HG02642 (cell line): ENCODE measurements around the gene PSME2.
"Not testable (repeated sequence)": the region's sequence is repeated elsewhere in the genome, so short reads cannot be mapped to it uniquely, and the experiment has no call there.

ENCODE experiments used
- ATAC-seq: cut with Tn5 transposase; IDR thresholded peaks from one replicate; pipeline ENCODE4 v1.9.1; 2021; ENCODE audit warnings: mild to moderate bottlenecking; ENCODE audit not compliant: unreplicated experiment, poor library complexity

PSME2 gene

DNA sequence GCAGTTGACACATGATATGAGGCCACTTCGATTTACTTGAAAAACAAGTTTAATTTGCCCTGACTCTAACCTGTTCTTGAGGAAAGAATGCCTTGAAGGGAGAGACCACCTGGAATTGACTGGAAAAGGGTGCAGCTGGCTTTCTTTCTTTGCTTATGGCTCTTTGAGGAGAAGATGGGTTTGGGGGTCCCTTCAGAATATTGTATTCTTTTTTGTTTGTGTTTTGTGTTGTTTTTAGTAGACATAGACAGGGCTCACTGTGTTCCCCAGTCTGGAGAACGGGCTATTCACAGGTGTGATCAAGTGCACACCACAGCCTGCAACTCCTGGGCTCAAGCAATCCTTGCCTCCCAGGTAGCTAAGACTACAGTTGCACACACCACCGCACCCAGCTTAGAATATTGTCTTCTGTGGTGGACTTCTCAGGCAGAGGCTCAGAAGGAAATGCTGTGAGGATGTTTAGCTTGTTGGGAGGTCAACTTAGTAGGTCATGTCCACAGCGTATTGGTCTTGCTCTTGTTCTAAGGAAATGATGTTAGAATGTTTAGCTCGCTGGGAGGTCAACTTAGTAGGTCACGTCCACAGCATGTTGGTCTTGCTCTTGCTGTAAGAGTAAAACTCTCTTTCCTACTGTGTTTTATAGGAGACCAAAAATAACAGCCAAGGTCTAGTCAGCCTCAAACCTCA, 30.1 kb downstream of the PSME2 start:
- no peak for ATAC-seq

DNA sequence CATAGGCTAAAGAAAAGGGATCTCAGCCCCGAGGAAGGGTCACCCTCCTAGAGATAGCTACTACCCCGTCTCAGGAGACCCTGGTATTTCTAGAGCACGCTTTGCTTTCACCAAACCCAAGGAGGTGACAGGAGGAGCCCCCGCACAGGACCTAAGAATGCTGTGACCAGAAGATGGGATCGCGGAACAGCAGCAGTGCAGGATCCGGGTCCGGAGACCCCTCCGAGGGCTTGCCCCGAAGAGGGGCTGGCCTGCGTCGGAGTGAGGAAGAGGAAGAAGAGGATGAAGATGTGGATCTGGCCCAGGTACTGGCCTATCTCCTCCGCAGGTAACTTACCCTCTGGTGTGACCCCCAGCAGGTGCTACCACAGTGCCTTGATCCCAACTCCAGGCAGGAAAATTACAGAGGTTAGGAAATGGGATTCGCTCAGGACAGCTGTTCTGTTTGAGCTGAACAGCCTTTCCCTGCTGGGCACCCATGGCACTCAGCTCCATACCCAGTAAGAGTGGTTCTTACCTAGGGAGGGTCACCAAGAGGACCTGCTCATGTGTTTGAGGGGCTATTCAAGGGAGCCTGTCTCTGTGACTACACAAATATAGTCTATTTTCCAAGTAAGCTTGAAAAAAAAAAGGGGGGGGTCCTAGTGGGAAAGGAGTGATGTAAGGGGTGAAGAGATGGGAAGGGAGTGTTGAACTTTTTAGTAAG, 30.8 kb downstream of the PSME2 start:
- ATAC-seq = no peak

DNA sequence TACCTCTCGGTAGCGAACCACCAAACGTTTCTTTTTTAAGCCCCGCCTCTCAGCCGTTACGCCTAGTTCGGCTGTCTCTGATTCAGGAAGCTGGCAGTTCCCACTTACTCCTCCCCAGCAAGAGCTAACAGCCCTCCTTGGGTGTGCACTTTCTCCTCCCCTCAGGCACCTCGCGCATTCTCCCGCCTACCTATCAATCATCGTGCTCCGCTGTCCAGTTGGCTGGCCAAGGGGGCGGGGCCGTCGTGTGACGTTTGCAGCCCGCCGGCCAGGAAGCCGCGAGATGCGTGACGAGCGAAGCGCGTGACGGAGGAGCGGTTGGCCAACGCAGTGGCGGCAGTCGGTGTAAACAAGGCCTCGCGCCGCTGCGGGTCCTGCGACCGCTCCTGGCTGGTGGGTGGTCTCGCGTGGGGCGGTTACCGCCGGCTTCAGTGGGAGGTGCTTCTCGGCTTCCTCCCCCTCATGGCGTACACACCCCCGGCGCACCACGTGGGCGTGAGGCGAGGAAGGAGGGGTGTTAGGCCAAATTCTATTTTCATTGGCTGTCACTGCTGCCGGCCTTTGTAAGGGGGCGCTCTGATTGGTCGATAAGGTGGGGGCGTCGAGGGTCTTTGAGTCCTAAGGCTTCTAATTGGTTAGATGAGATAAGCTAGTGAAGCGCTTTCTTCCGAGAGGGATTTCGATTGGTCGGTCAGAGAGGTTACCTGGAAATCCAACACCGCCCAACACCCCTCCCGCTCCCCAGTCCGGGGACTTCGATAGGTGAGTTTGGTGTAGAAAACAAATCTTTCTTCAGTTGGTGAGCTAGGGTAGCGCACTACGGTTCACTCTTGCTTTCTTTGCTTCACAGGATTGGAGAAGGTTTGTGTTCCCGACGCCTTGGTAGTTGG, 31.6 kb downstream of the PSME2 start, which contains the start of the genes DCAF11 and NRL:
TSS of gene DCAF11 (plus strand) at position 246 of the 890 bp plus-strand sequence. CDS start 818 bp downstream, outside the sequence.
TSS of gene NRL (minus strand) at position 418 of the 890 bp plus-strand sequence. CDS start 32,101 bp downstream, outside the sequence.
- peak; percentile 86 for ATAC-seq

DNA sequence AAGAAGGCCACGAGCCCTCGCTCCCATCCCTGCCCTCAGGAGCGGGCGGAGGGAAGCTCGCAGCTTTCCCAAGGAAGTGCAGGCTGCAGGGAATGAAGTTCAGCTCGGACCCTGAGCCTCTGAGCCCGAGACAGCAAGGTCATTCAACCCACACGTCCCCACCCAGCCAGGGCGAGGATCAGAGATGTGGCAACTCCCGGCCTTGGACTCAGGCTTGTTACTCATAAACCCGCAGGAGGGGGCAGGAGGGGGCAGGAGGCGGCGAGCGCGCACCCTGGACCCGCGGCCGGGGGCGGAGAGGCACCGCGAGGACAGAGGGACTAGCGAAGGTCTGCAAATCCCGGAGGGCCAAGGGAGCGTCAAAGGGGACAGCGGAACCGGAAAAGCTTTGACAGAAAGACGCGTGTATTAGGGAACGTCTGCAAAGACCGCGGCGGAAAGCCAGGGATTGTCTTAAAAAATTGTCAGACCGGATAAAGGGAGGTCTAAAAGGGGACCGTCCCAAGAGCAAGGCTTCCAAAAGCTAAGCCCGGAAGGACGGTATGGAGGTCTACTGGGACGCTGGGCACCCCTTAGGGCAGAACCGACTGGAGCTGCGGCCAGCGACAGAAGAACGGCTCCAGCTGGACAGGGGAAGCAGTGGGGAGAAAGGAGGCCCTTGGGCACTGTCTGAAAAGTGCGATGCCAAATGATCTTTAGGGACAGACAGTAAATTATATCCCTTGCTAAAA, 32.4 kb downstream of the PSME2 start:
- ATAC-seq = peak; percentile 29

DNA sequence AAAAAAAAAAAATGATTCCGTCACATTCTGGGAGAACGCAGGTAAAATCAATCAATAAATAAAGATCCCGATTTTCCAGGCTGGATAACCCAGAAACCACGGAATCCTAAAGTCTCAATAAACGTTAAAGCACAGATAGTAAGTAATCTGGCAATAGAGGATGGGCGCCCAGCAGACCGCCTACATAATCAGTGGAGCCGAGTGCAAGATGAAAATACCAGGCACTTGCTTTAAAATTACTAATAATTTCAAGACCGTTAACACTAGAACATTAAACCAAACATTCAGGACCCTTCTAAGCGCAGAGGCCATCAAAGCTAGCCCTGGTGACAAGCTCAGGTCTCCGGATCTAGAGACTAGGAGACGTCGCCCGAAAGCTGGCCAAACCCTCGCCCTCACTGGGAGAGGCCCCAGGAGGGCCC, 33.0 kb downstream of the PSME2 start:
- ATAC-seq = no peak

DNA sequence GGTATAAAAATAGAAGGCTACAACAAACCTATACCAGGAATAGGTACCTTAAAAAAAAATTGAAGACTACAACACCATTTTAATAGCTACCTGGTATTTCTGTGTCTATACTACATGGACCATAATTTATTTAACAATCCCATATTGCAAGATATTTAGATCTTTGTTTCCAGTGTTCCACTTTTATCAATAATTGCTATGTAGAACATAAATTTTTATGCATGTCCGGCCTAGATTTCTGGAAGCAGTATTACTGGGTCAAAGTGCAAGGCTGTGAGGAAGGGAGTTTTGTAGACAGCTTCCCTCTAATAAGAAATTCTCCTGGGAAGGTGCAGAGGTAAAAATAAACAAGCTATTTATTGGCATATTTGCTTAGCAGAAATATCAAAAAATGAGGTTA, 35.9 kb downstream of the PSME2 start:
- no peak for ATAC-seq

DNA sequence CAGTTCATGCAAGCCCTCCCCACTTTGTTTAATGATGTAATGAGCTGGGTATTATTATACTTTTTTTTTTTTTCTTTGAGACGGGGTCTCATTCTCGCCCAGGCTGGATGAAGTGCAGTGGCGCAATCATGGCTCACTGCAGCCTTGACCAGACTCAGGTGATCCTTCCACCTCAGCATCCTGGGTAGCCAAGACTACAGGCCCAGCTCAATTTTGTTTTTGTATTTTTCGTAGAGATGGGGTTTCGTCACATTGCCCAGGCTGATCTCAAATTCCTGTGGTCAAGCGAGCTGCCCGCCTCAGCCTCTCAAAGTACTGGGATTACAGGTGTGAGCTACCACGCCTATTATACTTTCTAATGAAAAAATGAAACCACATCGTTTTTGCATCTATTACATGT, 36.4 kb downstream of the PSME2 start:
- no peak for ATAC-seq

DNA sequence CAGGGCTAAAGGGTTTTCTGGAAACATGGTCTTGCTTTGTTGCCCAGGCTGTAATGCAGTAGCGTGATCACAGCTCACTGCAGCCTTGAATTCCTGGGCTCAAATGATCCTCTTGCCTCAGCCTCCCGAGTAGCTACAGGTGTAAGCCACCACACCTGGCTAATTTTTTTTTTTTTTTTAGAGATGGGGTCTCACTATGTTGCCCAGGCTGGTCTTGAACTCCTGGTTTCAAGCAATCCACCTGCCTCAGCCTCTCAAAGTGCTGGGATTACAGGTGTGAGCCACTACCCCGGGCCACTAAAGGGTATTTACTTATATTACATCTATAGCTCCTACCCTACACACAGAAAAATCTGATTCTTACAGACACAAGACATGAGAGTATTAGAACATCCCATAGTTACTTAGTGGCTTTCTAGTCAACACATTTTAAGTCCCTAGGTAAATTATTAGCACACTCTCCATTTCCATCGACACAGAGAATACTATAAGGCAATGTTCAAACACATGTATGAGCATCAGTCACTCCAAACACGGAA, 38.0 kb downstream of the PSME2 start:
- peak; percentile 24 for ATAC-seq

DNA sequence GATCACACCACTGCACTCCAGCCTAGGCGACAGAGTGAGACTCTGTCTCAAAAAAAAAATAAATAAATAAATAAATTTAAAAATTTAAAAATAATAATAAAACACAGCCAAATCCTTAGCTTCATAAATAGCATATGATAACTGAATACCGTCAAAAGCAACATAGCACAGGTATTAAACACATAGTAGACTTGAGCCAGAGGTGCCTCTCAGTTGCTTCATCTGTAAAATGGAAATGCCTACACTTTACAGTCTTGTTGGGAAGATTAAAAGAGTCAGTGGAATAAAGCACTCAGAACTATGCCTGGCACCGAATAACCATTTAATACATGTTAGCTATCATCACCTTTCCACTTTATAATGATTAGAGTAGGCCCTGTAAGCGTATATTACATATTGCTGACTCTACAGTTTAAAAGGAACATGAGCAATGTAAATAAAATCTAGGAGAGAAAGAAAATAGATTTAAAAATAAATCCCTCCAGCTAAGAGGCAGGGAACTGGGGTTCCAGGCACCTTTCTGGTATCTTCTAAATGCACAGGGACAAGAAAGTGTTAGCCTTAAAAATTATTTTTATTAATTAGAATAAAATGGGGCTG, 39.6 kb downstream of the PSME2 start:
- no peak for ATAC-seq

DNA sequence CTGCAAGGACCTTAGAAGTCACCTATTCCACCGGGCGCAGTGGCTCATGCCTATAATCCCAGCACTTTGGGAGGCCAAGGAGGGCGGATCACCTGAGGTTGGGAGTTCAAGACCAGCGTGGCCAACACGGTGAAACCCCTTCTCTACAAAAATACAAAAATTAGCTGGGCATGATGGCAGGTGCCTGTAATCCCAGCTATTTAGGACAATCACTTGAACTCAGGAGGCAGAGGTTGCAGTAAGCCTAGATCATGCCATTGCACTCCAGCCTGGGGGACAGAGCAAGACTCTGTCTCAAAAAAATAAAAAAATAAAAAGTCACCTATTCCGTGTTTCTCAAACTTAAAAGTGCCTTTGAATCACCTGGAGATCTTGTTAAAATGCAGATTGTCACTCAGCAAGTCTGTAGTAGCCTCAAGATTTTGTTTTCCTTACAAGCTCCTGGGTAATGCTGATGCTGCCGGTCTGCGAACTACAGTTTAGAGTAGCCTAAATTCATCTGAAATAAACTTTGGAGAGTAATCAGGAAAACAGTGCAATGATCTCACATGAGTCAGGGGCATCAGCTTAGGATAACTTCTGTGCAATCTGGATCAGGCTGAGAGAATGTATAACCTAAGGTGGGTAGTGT, 40.7 kb downstream of the PSME2 start:
- not testable (repeated sequence) for ATAC-seq

DNA sequence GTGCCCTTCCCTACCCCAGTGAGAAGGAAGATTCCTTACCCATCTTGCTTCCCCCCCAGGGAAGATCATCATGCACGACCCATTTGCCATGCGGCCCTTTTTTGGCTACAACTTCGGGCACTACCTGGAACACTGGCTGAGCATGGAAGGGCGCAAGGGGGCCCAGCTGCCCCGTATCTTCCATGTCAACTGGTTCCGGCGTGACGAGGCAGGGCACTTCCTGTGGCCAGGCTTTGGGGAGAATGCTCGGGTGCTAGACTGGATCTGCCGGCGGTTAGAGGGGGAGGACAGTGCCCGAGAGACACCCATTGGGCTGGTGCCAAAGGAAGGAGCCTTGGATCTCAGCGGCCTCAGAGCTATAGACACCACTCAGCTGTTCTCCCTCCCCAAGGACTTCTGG, 43.0 kb downstream of the PSME2 start:
- ATAC-seq = no peak

DNA sequence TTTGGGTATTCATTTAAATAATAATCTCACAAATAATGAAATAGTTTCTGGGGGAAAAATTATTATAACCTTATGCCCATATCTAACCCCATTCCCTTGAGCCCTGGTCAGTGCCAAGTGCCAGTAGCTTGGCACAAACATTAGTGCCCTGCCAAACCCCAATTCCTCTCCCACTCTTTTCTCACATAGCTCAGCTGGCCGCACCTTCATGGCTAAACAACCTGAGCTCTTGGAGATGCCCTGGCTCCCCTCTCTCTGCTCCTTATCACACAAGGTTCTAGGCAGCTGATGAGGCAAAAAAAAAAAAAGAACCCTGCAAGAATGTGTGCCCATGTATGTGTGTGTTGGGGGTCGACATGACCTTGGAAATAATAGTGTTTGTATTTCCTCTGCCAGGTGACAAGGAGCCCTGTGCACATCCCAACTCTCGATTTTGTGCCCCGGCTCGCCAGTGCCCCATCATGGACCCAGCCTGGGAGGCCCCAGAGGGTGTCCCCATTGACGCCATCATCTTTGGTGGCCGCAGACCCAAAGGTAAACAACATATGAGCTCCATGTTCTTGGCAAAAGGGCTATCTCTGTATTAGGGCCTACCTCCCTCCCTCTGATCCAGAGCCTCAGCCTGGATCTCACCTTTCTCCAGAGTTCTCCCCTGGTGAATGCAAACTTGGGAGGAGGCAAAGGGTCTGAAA, 43.9 kb downstream of the PSME2 start:
- no peak for ATAC-seq

DNA sequence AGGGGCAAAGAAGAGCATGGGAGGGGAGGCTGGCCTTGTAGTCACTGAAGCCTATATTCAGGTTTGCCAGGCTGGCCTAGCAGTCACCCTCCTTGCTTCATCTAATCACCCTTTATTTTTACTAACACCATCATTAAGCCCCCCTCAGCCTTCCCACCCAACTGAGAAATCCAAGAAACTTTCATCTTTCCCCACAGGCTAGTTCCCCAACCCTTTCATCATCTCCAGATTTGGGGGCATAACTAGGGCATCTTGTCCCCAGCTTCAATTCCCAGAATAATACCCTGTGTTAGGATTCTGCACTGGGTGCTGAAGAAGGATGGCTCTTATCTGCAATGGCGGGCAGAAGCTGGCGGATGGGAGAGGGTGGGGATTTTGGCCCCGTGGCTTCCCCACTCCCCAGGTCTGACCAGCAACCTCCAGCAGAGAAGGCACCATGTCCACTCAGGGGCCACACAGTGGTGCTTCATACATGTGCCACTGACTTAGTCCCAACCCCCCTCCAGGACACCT, 45.4 kb downstream of the PSME2 start:
- ATAC-seq = no peak

DNA sequence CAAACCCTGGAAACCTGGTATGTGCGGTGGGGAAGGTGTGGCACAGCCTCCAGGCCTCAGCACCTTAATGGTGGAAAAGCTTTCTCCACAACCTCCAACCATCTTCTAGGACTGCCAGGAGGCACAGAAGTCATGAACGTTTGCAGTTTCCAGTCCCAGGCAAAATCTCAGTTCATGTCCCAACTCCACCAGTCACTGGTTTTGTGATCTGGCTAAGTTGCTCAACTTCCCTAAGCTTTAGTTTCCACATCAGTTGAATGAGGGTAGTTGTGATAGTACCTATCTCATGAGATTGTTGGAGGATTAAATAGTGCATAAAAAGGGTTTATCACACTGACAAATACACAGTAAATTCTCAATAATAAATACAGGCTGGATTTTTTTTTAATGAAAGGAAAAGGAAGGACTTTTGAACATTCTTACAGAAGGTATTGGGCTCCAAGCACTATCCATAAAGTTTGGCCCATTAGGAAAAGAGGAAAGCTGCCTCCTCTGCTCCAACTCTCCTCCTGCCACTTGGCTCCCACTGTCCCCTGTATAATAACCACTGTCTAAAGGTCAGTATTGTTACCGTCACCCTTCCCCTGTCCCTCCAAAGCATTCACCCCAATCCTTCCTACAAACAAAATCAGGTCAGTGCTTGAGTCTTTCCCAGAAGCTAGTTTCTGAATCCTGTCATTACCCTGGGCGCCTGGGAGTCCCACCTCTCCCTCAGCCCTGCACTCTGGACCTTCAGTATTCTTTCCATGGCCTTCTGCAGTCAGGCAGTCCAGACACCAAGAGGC, 46.0 kb downstream of the PSME2 start:
- no peak for ATAC-seq

DNA sequence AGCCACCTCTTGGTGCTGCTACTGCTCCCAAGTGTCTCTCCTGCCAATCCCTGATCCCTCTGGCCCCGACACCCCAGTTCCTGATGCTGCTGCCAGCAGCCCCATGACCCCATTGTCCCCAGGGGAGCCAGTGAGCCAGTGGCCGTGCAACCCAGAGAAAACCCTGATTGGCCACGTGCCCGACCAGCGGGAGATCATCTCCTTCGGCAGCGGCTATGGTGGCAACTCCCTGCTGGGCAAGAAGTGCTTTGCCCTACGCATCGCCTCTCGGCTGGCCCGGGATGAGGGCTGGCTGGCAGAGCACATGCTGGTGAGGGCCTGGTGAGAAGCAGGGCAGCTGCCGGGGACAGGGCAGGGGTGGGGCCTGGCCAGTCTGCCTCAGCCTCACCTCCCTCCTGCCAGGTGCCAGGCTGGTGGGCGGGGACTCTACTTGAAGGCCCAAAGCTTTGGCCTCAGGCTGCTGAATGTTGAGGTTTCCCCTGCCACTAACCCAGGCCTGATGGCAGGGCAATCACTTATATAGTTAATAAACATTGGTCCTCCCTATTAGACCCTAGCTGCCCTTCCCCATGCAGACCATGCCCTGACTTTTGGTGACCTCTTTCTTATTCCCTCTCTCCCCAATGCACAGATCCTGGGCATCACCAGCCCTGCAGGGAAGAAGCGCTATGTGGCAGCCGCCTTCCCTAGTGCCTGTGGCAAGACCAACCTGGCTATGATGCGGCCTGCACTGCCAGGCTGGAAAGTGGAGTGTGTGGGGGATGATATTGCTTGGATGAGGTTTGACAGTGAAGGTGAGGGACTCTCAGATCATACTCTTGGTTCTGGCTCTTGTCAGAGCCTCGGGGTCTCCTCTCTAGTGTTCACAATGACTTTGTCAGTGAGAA, 47.2 kb downstream of the PSME2 start:
- ATAC-seq = no peak

DNA sequence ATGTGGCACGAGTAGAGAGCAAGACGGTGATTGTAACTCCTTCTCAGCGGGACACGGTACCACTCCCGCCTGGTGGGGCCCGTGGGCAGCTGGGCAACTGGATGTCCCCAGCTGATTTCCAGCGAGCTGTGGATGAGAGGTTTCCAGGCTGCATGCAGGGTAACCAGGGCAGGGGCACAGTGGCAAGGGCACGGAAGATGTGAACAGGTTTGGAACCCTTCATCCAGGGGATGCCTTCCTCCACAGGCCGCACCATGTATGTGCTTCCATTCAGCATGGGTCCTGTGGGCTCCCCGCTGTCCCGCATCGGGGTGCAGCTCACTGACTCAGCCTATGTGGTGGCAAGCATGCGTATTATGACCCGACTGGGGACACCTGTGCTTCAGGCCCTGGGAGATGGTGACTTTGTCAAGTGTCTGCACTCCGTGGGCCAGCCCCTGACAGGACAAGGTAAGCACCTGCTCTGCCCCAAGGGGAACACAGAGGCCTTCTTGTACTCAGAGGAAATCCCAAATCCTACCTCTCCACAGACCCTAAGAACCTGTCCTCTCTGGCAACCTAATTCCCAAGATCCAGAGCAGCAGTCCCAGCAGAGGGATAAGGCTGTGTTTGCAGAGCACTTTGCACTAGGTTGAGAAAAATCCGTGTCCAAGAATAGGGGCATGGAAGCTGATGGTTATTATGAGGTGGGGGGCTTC, 48.0 kb downstream of the PSME2 start:
- no peak for ATAC-seq
